ENCODE data around the gene DHRS7B.

Gene DHRS7B

GRCh38 chr17:21198411-21198810, 71.6 kb downstream of the DHRS7B start:
- TF ChIP-seq GATA2 (IDR thresholded peaks at IDR 0.05; ENCODE audit: low read depth, low read length): no peak

- TF ChIP-seq GATA3 (IDR thresholded peaks at IDR 0.05; ENCODE audit: low read depth, low read length) (no peak), GATA2 (IDR thresholded peaks at IDR 0.05; ENCODE audit: low read depth, low read length) (no peak)
Measured at GRCh38 chr17:21199311-21199710, 72.5 kb downstream of the DHRS7B start.

GRCh38 chr17:21199856-21200255, 73.1 kb downstream of the DHRS7B start:
- TF ChIP-seq GATA2 (IDR thresholded peaks at IDR 0.05; ENCODE audit: low read depth, low read length): no peak
- no peak for TF ChIP-seq GATA3 (IDR thresholded peaks at IDR 0.05; ENCODE audit: low read depth, low read length)

DNA sequence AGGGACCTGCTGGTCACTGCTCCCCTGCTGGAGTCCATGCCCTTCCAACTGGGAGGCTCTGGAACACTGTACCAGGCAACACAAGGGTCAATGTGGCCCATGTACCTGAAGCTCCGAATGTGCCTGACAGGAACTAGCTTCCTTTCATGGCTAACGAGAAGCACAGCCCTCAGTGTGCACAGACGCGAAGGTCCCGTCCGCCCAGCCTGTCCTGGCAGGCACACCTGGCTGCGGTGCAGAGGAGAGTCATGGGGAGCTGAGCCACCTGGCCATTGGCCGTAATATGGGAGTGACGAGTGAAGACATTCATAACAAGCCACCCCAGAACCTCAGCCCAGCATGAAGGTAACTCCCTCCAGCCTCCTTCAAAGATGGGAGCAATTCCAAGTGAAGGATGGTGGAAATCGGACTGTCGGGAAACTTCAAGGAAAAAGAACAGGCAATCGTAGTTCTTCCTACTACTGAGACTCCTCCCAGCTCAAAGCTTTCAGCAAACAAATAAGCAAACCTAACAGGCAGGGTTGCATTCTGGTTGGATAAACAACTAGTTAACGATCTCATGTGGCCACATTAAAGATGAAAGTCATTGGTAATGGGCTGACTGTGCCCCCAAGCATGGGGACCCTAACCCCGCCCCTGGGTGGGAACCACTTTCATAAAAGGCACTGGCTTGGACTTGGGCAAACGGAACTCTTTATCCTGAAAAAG, 74.0 kb downstream of the DHRS7B start:
- peak; percentile 7; the same call in 1 of the 2 replicates for TF ChIP-seq GATA2 (IDR thresholded peaks at IDR 0.05; ENCODE audit: low read depth, low read length)
- TF ChIP-seq GATA3 (IDR thresholded peaks at IDR 0.05; ENCODE audit: low read depth, low read length): no peak

- TF ChIP-seq GATA3 (IDR thresholded peaks at IDR 0.05; ENCODE audit: low read depth, low read length) (no peak), GATA2 (IDR thresholded peaks at IDR 0.05; ENCODE audit: low read depth, low read length) (0 out of 2 replicates have a peak, but pooled peaks have one; percentile 3)
Measured at GRCh38 chr17:21201298-21201595, 74.5 kb downstream of the DHRS7B start.

- TF ChIP-seq GATA3 (IDR thresholded peaks at IDR 0.05; ENCODE audit: low read depth, low read length) (no peak), GATA2 (IDR thresholded peaks at IDR 0.05; ENCODE audit: low read depth, low read length) (no peak)
Measured at GRCh38 chr17:21201874-21202273, 75.1 kb downstream of the DHRS7B start.

DNA sequence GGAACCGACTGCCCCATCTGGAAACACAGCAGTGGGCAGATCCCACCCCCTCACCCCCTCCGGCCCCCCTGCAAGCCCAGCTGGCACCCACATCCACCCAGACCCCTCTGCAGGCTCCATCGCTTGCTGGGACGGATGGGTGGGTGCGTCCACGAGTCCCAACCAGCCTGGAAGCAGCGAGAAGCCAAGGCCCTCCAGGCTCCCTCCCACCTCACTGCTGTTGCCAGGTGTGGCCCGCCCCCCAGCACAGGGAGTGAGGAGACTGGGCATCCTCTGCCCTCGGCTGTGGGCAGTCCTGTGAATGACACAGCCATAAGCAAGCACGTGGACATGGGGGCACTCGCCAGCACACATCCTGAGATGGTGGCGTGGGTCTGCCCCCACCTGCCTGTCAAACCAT, 75.7 kb downstream of the DHRS7B start:
- TF ChIP-seq GATA3 (IDR thresholded peaks at IDR 0.05; ENCODE audit: low read depth, low read length) (no peak), GATA2 (IDR thresholded peaks at IDR 0.05; ENCODE audit: low read depth, low read length) (no peak)

GRCh38 chr17:21204935-21205334, 78.2 kb downstream of the DHRS7B start:
- TF ChIP-seq GATA2 (IDR thresholded peaks at IDR 0.05; ENCODE audit: low read depth, low read length) (no peak), GATA3 (IDR thresholded peaks at IDR 0.05; ENCODE audit: low read depth, low read length) (no peak)

DNA sequence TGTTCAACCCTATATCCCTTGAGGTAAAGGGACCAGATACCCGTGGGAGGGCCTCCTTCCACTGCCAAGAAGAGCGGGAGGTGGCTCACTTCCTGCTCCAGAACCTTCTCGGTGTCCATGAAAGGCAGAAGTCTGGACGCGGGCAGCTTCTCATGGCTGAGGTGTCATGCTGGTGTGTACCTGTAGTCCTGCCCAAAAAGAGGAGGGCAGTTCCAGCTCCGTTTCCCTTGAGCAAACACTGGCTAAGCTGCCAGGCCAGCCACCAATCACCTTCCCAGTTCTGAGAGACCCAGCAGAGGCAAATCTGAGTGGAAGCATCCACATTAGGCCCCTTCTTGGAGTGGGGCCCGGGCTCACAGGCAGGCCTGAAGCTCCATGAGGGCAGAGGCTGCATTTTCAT, 81.6 kb downstream of the DHRS7B start:
- TF ChIP-seq GATA2 (IDR thresholded peaks at IDR 0.05; ENCODE audit: low read depth, low read length) (no peak), GATA3 (IDR thresholded peaks at IDR 0.05; ENCODE audit: low read depth, low read length) (no peak)

- TF ChIP-seq GATA3 (IDR thresholded peaks at IDR 0.05; ENCODE audit: low read depth, low read length): no peak
- no peak for TF ChIP-seq GATA2 (IDR thresholded peaks at IDR 0.05; ENCODE audit: low read depth, low read length)
Measured at GRCh38 chr17:21209511-21210175, 82.9 kb downstream of the DHRS7B start.

- TF ChIP-seq GATA3 (IDR thresholded peaks at IDR 0.05; ENCODE audit: low read depth, low read length) (no peak), GATA2 (IDR thresholded peaks at IDR 0.05; ENCODE audit: low read depth, low read length) (no peak)
Measured at GRCh38 chr17:21210411-21211076, 83.8 kb downstream of the DHRS7B start.

- TF ChIP-seq GATA3 (IDR thresholded peaks at IDR 0.05; ENCODE audit: low read depth, low read length) (no peak), GATA2 (IDR thresholded peaks at IDR 0.05; ENCODE audit: low read depth, low read length) (no peak)
Measured at GRCh38 chr17:21211825-21212479, 85.2 kb downstream of the DHRS7B start.

DNA sequence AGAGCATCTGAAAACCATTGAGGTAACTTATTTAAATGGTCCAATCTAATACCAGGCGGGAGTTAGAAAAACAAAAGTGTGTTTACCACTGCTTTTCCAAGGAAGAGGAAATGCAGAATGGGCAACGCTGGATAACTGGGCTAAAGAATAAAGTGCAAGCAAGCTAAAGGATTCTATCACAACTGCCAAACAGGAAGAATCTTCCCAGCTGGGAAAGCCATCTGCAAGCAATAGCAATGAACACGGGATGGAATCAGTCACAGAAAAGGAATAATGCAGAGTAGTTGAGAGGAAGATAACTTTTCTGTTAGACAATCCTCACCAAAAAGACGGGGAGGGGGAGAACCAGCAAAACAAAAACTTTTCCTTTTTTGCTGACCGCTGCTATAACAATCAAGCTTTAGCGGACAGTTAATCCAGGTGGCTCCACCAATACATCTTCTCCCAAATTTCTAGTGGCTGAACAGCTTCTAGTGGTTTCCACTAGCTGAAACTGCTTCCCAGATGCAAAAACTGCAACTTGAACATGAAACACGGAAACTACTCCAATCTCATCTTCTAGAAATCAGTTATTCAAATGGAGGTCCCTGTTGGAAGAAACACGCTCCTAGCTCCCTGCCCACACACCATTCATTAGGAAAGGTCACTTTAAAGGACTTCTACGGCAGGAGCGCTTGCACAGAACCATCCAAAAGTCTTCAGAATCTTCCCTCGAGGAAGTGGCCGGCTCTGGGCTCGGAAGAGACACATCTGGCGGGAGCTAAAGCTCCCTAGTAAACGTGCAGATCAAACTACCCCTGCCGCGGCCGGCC, 86.3 kb downstream of the DHRS7B start:
- TF ChIP-seq GATA3 (IDR thresholded peaks at IDR 0.05; ENCODE audit: low read depth, low read length) (no peak), GATA2 (IDR thresholded peaks at IDR 0.05; ENCODE audit: low read depth, low read length) (no peak)

GRCh38 chr17:21213638-21214014, 86.9 kb downstream of the DHRS7B start:
- TF ChIP-seq GATA3 (IDR thresholded peaks at IDR 0.05; ENCODE audit: low read depth, low read length) (no peak), GATA2 (IDR thresholded peaks at IDR 0.05; ENCODE audit: low read depth, low read length) (no peak)

Data from SH-SY5Y (cell line).